Thyroid gland (tissue), 4 donors: ENCODE results near the gene NOS1AP.

Source experiments
- CTCF ChIP-seq, 6 experiments: fragments of 200-600 bp in 3 of 6; fragments of 450-650 bp in 3 of 6; sonication (generic) in 3 of 6; IDR thresholded peaks; one replicate each; pipeline ENCODE4 v1.5.1; 2016 to 2019; ENCODE audit warnings: antibody characterized with exemption in 6 of 6, mild to moderate bottlenecking in 2 of 6, inconsistent platforms in 1 of 6, moderate library complexity in 1 of 6
- POLR2A ChIP-seq, 2 donors: fragments of 450-650 bp; IDR thresholded peaks; one replicate each; pipeline ENCODE4 v1.6.1; 2017; ENCODE audit warnings: antibody characterized with exemption in 2 of 2, mild to moderate bottlenecking in 2 of 2, moderate library complexity in 1 of 2

- TF ChIP-seq CTCF (IDR thresholded peaks at IDR 0.05), result no peak
- no peak for TF ChIP-seq POLR2A (IDR thresholded peaks at IDR 0.05)
Observed at GRCh38 chr1:162371611-162372010, 302.1 kb downstream of the NOS1AP start.
